ENCODE results near the gene CYP4F22. TPM values are rescaled to one million over a fixed set of nuclear protein-coding genes. Genes with fewer than 3 reads are reported as not detected.
A peak's percentile ranks its signal among the peaks of the same experiment; 100 is the strongest.

Gene CYP4F22
- total RNA-seq, 2 donors from 2014 or later = 0.84 to 1.2 TPM

DNA sequence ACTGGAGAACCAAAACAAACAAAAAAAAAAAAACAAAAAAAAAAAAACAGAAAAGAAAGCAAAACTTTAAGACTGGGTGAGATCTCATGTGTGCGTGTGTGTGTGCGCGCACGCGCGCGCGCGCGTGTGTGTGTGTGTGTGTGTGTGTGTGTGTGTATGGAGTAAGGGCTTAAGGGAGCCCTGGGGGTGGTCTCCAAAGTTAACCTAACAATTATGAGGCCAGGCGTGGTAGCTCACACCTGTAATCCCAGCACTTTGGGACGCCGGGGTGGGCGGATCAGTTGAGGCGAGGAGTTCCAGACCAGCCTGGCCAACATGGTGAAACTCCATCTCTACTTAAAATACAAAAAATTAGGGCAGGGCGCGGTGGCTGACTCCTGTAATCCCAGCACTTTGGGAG lies 46.7 kb downstream of the CYP4F22 start:
- no peaks in the 10 kb centered on the region for H3K36me3 Mint-ChIP-seq (ENCODE audit: insufficient read depth in 2 of 2)
- peaks cover 17% of the 10 kb centered on the region for H3K27me3 Mint-ChIP-seq (ENCODE audit: low read depth)
- no peak for ATAC-seq (replicated peaks in 1 of 2)
- H3K4me3 Mint-ChIP-seq = peak overlapping the region; percentile 85 to 90
- H3K4me1 Mint-ChIP-seq (ENCODE audit: low read depth) = peaks cover 33% of the 10 kb centered on the region
- H3K27ac Mint-ChIP-seq = no peak overlapping the region
- no peaks in the 10 kb centered on the region for H3K9me3 Mint-ChIP-seq
- no peak for DNase-seq

DNA sequence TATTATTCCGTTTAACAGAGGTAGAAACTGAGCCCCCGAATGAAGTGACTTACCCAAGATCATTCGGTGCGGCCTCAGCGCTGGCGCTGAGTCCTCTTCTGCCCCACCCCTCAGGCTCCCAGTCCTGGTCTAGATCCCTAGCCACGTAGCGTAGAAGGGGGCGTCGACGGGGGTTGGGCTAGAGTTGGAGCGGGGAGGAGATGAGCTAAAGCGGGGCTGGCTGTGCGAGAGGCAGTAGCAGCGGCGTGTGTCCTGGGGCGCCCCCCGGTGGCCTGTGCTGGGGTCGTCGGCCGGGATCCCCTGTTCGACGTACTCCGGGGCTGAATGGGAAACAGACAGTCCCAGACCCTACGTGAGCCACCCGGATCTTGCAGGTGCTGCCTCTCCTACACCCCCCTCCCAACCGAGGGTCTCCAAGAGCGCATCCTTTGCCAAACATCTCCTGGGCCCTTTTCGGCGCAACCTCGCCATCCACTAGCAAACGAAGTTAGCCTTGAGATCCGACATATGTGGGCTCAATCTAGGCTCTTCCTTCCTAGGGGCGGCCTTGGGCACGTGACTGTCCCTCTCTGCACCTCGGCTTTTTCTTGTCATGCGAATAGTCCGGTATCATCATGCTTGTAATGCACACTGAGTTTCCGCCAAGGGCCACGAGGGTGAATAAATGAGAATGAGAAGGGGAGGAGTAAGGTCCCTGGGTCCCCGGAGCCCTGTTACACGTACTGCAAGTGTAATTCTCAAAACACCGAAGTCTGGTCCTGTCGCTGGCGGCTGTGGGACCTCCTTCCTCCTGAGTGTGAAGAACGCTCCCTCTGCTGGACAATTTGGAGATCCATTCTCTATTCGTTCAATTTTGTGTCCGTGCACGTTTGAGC lies 47.7 kb downstream of the CYP4F22 start:
- no peaks in the 10 kb centered on the region for H3K36me3 Mint-ChIP-seq (ENCODE audit: insufficient read depth in 2 of 2)
- H3K27ac Mint-ChIP-seq = peak overlapping the region; percentile 49
- peak; percentile 86 to 89 for ATAC-seq (replicated peaks in 1 of 2)
- H3K27me3 Mint-ChIP-seq (ENCODE audit: low read depth) = peaks cover 17% of the 10 kb centered on the region
- no peaks in the 10 kb centered on the region for H3K9me3 Mint-ChIP-seq
- DNase-seq = peak; percentile 97 to 99
- H3K4me1 Mint-ChIP-seq (ENCODE audit: low read depth) = peaks cover 23% of the 10 kb centered on the region
- H3K4me3 Mint-ChIP-seq = peak overlapping the region; percentile 85 to 90

DNA sequence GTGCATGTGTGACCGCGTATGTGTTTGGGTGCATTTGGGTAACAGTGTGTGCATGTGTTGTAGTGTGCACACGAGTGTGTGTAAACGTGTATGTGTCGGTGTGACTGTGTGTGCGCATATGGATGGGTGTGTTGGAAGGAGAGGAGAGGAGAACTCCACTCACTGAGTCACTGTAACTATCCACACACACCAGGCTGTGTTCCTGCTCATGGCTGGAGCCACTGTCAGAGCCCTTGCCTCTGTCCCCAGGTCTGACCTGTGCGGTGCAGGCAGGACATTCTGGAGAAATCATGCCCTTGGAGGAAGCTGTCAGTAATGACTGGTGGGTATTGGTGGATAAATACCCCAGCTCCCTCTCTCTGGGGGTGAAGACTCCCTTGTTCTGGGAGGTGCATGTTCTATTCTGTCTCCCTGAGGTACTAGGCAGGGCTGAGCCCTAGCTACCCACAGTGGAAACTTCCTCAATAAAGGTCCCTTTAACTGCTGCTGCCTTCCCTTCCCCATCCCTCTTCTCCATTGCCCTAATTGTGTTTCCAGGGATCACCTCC lies 48.4 kb downstream of the CYP4F22 start:
- Mint-ChIP-seq H3K4me1 (ENCODE audit: low read depth) (peaks cover 20% of the 10 kb centered on the region), H3K27ac (no peak overlapping the region), H3K36me3 (ENCODE audit: insufficient read depth in 2 of 2) (no peaks in the 10 kb centered on the region)

DNA sequence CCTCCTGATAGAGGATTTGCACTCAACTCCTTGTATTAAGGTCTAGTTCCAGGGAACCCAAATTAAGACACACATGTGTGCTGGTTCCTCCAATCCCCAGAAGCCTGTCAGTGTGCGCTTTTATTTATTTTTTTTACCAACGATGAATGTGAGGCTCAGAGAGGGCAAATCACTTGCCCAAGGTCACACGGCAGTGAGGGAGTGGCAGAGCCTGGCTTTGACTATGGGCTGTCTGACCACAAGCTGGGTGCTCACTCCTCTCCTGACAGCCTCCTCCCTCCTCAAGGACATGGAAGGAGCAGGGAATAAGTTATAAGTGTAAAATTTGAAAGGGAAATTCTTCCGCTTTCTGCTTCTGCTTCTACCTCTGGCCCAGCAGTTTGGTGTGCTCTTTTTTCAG lies 48.9 kb downstream of the CYP4F22 start:
- H3K4me1 Mint-ChIP-seq (ENCODE audit: low read depth) = peaks cover 20% of the 10 kb centered on the region
- no peak overlapping the region for H3K4me3 Mint-ChIP-seq
- H3K36me3 Mint-ChIP-seq (ENCODE audit: insufficient read depth in 2 of 2) = no peaks in the 10 kb centered on the region
- ATAC-seq (replicated peaks in 1 of 2) (no peak), DNase-seq (no peak)
- no peak overlapping the region for H3K27ac Mint-ChIP-seq
- H3K27me3 Mint-ChIP-seq (ENCODE audit: low read depth) = peaks cover 17% of the 10 kb centered on the region
- no peaks in the 10 kb centered on the region for H3K9me3 Mint-ChIP-seq

More for the DNA sequence above, 48.4 kb downstream of the CYP4F22 start:
- ATAC-seq (replicated peaks in 1 of 2) (peak; percentile 1 to 3), DNase-seq (no peak)
- Mint-ChIP-seq H3K27me3 (ENCODE audit: low read depth) (peaks cover 17% of the 10 kb centered on the region), H3K9me3 (no peaks in the 10 kb centered on the region), H3K4me3 (peak overlapping the region; percentile 85 to 90)

DNA sequence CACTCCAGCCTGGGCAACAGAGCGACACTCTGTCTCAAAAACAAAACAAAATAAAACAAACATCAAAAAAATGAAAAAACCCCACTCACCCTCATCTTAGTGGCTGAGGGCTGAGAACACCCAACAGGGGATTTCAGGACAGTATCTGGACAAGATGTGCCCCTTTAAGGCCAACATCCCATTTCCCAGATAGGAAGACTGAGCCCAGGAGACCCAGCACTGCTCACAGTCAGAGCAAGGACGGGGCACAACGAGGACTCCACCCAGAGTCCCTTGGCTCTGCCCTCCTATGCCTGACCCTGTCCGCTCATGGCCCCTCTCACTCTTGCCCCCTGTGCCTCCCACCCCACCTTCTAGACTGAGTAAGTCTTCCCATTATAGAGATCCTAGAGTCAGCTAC lies 53.8 kb downstream of the CYP4F22 start:
- no peak overlapping the region for H3K4me3 Mint-ChIP-seq

DNA sequence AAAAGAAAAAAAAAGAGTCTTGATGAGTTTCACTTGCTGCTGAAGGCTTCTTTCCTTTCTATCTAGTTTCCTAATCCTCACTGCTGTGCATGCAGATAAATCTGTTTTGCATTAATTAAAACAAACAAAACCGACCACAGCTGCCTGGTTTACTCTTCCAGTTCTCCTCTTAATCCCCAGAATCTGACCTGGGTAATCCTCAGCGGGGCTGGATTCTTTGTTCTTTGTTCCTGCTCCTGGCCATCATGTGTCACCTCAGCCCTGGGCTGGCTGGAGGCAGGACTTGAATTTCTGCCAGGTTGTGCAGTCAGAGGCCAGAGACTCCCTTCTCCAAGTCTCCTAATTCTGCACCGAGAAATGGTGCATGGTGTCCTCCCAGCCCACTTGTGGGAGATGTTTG lies 54.5 kb downstream of the CYP4F22 start:
- Mint-ChIP-seq H3K4me1 (ENCODE audit: low read depth) (no peaks in the 10 kb centered on the region), H3K27ac (no peak overlapping the region), H3K36me3 (ENCODE audit: insufficient read depth in 2 of 2) (no peaks in the 10 kb centered on the region), H3K9me3 (no peaks in the 10 kb centered on the region), H3K4me3 (no peak overlapping the region), H3K27me3 (ENCODE audit: low read depth) (peaks cover 15% of the 10 kb centered on the region)
- ATAC-seq (replicated peaks in 1 of 2) = no peak
- DNase-seq = no peak

More for the DNA sequence above, 53.8 kb downstream of the CYP4F22 start:
- H3K27me3 Mint-ChIP-seq (ENCODE audit: low read depth) = peaks cover 15% of the 10 kb centered on the region
- no peaks in the 10 kb centered on the region for H3K36me3 Mint-ChIP-seq (ENCODE audit: insufficient read depth in 2 of 2)
- DNase-seq (no peak), ATAC-seq (replicated peaks in 1 of 2) (no peak)
- no peak overlapping the region for H3K27ac Mint-ChIP-seq
- no peaks in the 10 kb centered on the region for H3K9me3 Mint-ChIP-seq
- peaks cover under 1% of the 10 kb centered on the region for H3K4me1 Mint-ChIP-seq (ENCODE audit: low read depth)

DNA sequence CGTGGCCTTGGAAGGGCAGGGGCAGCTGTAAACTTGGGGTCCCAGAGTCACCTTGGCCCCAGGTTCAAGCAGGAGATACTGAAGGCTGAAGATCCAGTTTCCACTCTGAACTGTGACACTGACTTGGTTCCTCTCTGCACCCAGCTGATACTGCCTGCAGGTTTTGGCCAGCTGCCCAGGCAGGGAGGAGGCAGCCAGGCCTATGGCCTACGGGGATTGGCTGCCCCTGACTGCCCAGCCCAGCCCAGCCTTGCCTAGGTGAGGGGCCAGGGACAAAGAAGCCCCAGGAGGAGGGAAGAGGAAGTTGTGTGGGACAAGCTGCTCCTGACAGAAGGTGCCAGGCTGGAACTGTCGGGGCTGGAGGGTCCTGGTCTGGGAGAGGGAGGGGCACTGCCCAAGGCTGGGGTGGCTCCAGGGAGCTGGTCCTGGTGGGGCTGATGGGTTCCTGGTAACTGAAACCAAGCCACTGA lies 55.0 kb downstream of the CYP4F22 start:
- Mint-ChIP-seq H3K27me3 (ENCODE audit: low read depth) (peaks cover 15% of the 10 kb centered on the region), H3K36me3 (ENCODE audit: insufficient read depth in 2 of 2) (no peaks in the 10 kb centered on the region), H3K9me3 (no peaks in the 10 kb centered on the region), H3K27ac (no peak overlapping the region), H3K4me3 (no peak overlapping the region), H3K4me1 (ENCODE audit: low read depth) (no peaks in the 10 kb centered on the region)
- no peak for ATAC-seq (replicated peaks in 1 of 2)
- no peak for DNase-seq

DNA sequence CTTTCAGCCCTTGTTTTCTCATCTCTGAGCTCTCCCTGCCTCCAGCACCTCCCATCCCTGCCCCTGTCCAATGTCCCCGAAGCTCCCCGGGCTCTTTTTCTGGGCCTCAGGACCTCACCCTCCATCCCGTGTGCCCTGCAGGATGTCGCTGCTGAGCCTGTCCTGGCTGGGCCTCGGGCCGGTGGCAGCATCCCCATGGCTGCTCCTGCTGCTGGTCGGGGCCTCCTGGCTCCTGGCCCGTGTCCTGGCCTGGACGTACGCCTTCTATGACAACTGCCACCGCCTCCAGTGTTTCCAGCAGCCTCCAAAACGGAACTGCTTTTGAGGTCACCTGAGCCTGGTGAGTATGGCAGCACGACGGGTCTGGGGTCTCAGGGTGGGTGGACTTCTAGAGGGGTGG lies 55.6 kb downstream of the CYP4F22 start:
- DNase-seq (no peak), ATAC-seq (replicated peaks in 1 of 2) (no peak)
- no peaks in the 10 kb centered on the region for H3K9me3 Mint-ChIP-seq
- H3K4me1 Mint-ChIP-seq (ENCODE audit: low read depth) = no peaks in the 10 kb centered on the region
- peaks cover 15% of the 10 kb centered on the region for H3K27me3 Mint-ChIP-seq (ENCODE audit: low read depth)
- H3K27ac Mint-ChIP-seq = no peak overlapping the region
- no peak overlapping the region for H3K4me3 Mint-ChIP-seq
- H3K36me3 Mint-ChIP-seq (ENCODE audit: insufficient read depth in 2 of 2) = no peaks in the 10 kb centered on the region

DNA sequence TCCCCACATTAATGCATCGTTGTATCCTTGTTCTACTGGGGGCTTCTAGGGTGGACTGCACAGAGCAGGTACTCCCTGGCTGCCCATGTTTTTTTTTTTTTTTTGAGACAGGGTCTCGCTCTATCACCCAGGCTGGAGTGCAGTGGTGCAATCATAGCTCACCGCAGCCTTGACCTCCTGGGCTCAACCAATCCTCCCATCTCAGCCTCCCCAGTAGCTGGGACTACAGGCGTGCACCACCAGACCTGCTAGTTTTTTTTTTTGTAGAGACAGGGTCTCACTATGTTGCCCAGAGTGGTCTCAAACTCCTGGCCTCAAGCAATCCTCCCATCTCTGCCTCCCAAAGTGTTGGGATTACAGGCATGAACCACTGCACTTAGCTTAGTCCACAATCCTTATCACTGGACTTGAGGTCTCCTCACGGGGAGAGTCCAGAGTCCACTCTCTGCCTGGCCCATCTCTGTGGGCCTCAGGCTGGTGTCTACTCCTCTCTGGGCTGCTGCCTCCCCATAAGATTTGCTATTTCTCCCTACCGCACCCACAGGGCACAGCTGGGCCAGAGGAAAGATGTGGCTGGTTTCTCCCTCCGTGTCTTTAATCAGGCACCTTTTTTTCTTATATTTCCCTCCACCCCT lies 56.3 kb downstream of the CYP4F22 start:
- Mint-ChIP-seq H3K4me3 (no peak overlapping the region), H3K36me3 (ENCODE audit: insufficient read depth in 2 of 2) (no peaks in the 10 kb centered on the region), H3K9me3 (no peaks in the 10 kb centered on the region), H3K27me3 (ENCODE audit: low read depth) (peaks cover 15% of the 10 kb centered on the region), H3K27ac (no peak overlapping the region), H3K4me1 (ENCODE audit: low read depth) (no peaks in the 10 kb centered on the region)
- DNase-seq (no peak), ATAC-seq (replicated peaks in 1 of 2) (no peak)

DNA sequence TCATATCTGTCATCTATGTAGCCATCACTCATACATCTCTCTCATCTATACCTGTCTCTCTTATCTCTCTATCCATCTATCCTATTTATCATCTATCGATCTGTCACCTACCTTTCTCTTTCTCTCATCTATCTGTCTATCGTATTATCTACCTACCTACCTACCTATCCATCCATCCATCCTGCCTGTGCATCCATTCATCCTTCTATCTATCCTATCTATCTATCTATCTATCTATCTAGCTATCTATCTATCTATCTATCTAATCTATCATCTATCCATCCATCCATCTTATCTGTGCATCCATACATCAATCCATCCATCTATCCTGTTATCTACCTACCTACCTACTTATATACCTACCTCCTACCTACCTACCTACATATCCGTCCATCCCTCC lies 62.1 kb downstream of the CYP4F22 start:
- H3K9me3 Mint-ChIP-seq = no peaks in the 10 kb centered on the region
- no peak overlapping the region for H3K27ac Mint-ChIP-seq
- ATAC-seq (replicated peaks in 1 of 2) (no peak), DNase-seq (no peak)
- peaks cover 23% of the 10 kb centered on the region for H3K27me3 Mint-ChIP-seq (ENCODE audit: low read depth)
- no peak overlapping the region for H3K4me3 Mint-ChIP-seq
- H3K4me1 Mint-ChIP-seq (ENCODE audit: low read depth) = no peaks in the 10 kb centered on the region
- no peaks in the 10 kb centered on the region for H3K36me3 Mint-ChIP-seq (ENCODE audit: insufficient read depth in 2 of 2)

DNA sequence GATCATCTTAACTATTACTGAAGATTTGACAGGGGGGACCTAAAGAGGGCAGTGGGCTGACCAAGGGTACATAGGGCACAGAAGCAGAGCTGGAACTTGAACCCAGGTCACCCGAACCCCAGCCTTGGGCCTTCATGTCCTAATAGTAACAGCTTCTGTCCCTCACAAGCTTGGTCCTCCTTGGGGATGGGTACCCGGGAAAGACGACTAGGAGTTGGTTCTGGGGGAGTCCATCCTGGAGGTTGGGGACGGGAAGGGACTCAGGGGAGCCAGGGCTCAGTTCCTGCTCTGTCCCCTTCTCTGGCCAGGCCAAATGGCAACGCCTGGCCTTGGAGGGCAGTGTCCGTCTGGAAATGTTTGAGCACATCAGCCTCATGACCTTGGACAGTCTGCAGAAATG lies 67.1 kb downstream of the CYP4F22 start:
- DNase-seq (no peak), ATAC-seq (replicated peaks in 1 of 2) (no peak)
- Mint-ChIP-seq H3K9me3 (peaks cover 0 to 2% of the 10 kb centered on the region in 2 donors), H3K36me3 (ENCODE audit: insufficient read depth in 2 of 2) (no peaks in the 10 kb centered on the region), H3K27ac (no peak overlapping the region), H3K4me3 (no peak overlapping the region), H3K27me3 (ENCODE audit: low read depth) (peaks cover 18% of the 10 kb centered on the region), H3K4me1 (ENCODE audit: low read depth) (no peaks in the 10 kb centered on the region)

DNA sequence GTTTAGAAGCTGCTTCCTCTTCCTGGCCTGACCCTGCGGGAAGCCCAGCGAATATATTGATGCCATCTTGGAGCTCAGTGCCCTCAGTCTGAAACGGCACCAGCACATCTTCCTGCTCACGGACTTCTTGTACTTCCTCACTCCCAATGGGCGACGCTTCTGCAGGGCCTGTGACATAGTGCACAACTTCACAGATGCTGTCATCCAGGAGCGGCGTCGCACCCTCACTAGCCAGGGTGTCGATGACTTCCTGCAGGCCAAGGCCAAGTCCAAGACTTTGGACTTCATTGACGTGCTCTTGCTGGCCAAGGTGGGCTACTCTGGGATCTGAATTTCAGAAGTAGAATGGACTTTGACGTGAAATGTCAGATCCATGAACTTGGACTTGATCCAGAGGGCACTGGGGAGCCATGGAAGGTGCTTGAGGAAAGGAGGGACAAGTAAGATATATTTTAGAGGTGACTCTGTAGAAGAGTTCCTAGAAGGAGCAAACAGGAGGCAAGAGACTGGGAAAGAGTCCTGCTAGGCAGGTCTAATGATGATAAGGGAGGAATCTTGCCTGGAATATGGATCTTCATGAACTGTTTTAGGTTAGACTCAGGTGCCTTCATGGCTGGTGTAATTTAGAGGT lies 68.3 kb downstream of the CYP4F22 start:
- Mint-ChIP-seq H3K9me3 (peaks cover 0 to 2% of the 10 kb centered on the region in 2 donors), H3K27ac (no peak overlapping the region), H3K4me3 (no peak overlapping the region), H3K4me1 (ENCODE audit: low read depth) (no peaks in the 10 kb centered on the region), H3K27me3 (ENCODE audit: low read depth) (peaks cover 26% of the 10 kb centered on the region), H3K36me3 (ENCODE audit: insufficient read depth in 2 of 2) (no peaks in the 10 kb centered on the region)
- ATAC-seq (replicated peaks in 1 of 2) (no peak), DNase-seq (no peak)

DNA sequence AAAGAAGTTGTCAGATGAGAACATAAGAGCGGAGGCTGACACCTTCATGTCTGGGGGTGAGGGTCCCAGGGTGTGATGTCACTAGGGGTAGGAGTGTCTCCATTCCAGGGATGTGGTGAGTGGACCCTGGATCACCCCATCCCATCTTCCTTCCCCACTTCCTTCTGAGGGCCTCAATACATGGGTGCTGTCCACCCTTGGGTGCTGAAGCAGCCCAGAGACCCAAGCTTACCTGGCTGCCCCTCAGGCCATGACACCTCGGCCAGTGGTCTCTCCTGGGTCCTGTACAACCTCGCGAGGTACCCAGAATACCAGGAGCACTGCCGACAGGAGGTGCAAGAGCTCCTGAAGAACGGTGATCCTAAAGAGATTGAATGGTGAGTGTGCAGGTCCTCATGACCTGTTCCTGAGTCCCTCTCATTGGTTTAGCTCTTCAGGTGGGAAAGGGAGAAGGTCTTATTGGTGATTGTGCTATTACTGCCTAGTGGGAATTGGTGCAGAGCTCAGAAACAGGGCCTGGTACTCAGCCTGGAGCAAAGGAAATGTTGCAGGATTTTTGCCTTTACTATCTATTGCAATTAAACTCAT lies 69.0 kb downstream of the CYP4F22 start:
- Mint-ChIP-seq H3K27me3 (ENCODE audit: low read depth) (peaks cover 28% of the 10 kb centered on the region), H3K27ac (no peak overlapping the region), H3K36me3 (ENCODE audit: insufficient read depth in 2 of 2) (no peaks in the 10 kb centered on the region), H3K9me3 (peaks cover 0 to 2% of the 10 kb centered on the region in 2 donors), H3K4me3 (no peak overlapping the region), H3K4me1 (ENCODE audit: low read depth) (no peaks in the 10 kb centered on the region)
- ATAC-seq (replicated peaks in 1 of 2) (no peak), DNase-seq (no peak)
